ENCODE results near the gene ABCB10.
A peak's percentile ranks its signal among the peaks of the same experiment; 100 is the strongest.
"Not testable (repeated sequence)": the region's sequence is repeated elsewhere in the genome, so short reads cannot be mapped to it uniquely, and the experiment has no call there.

Gene ABCB10

DNA sequence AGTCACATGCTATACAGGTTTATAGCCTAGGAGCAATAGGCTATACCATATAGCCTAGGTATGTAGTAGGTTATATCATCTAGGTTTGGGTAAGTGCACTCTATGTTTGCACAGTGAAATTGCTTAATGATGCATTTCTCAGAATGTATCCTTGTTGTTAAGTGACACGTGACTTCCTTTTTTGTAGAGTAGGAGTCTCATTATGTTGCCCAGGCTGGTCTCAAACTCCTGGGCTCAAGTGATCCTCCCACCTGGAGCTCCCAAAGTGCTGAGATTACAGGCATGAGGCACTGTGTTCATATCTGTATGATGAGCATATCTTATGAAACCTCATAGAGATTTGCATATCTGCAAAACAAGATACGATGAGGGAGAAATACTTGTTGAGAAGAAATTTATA is 13.8 kb upstream of the ABCB10 start:
- no peak for DNase-seq (ENCODE audit: low spot score)

DNA sequence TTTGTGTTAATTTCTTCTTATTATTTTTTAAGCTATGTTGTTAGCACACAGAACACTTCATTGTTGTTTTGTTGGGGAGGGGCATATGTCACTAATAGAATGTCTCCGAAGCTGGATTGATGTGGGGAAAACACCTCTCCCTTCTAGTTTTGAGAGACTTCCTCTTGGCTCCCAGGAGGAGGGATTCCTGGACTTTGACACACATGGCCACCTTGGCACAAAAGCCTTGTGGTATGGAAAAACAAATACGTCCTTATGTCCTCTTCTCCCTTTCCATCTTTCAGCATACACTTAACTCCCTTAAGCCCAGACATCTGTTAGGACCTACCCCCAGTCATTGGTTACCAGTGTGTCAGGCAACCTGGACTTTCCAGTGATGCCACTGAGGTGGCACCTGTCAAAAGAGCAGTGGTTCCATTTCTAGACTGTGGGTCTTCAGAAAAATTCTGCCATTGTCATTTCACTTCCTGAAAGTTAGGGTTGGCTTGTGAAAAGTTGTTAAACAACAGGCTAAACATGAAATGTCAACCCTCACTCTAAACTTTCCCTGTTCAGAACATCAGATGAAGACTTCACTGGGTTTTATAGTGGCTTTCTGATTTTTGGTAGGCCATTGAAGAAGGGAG is 12.5 kb upstream of the ABCB10 start:
- DNase-seq (ENCODE audit: low spot score): no peak

DNA sequence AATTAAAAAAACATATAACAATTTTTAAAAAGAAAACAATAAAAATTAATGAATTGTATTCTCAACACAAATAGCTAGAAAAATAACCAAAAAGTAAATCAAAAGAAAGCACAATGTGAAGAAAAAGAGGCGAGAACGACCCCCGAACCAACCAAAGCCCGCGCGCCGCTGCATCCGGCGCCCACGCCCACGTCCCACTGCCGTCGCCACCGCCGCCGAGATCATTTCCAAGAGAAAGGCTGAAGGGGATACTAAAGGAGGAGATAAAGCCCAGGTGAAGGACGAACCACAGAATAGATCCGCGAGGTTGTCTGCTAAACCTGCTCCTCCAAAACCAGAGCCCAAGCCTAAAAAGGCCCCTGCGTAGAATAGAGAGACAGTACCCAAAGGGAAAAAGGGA is 11.8 kb upstream of the ABCB10 start:
- DNase-seq (ENCODE audit: low spot score): no peak

DNA sequence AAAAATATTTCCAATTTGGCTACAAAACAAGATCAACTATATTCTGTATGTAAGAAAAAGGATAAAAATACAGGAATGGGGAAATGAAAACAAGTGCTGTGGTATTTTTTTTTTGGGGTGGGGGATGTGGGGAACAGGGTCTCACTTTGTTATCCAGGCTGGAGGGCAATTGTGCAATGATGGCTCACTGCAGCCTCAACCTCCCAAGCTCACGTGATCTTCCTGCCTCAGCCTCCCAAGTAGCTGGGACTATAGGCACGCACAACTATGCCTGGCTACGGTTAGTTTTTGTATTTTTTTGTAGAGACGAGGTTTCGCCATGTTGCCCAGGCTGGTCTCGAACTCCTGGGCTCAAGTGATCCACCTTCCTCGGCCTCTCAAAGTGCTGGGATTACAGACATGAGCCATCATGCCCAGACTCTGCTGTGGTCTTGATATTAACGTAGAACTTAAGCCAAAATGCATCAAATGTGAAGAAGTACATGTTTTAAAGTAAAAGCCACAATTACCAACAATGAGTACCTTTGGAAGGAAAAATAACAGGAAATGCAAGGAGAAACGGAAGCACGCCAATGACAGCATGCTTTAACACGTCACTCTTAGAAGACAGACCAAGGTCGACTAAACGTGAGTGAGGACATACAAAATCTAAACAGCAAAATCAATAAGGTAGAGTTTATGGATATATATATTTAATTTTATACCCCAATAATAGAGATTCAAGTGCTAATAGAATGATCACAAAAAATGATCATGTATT is 8.8 kb upstream of the ABCB10 start:
- no peak for DNase-seq (ENCODE audit: low spot score)

DNA sequence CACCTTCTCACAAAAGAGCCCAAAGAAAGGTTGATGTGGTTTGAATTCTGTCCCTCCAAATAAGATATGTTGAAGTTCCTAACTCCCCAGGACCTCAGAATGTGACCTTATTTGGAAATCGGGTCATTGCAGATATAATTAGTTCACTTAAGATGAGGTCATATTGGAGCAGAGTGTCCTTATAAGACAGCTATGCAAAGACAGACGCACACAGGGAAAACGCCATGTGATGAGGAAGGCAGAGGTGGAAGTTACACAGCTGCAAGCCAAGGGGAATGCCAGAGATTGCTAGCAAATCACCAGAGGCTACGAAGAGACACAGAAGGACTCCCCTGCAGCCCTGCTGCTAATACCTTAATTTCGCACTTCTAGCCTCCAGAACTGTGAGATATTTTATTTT is 5.2 kb upstream of the ABCB10 start:
- DNase-seq (ENCODE audit: low spot score): no peak

DNA sequence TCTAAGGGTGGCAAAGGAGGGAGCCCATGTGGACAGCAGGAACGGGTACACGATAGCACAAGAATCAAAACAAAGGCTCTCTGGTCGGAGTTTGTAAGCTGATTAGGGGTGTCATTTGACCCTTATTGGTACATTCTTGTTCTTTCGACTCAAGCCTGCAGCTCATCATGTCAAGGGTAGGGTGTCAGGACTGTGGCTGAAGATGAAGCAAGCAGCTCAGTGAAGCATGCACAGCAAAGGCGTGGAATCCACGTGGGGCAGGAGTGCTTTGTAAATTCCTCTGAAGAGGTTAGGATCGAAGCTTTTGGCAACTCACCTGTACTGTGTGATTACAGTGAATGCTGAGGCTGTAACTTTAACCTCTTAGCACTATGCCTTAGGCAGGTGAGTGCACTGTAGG is 4.7 kb upstream of the ABCB10 start:
- no peak for DNase-seq (ENCODE audit: low spot score)

DNA sequence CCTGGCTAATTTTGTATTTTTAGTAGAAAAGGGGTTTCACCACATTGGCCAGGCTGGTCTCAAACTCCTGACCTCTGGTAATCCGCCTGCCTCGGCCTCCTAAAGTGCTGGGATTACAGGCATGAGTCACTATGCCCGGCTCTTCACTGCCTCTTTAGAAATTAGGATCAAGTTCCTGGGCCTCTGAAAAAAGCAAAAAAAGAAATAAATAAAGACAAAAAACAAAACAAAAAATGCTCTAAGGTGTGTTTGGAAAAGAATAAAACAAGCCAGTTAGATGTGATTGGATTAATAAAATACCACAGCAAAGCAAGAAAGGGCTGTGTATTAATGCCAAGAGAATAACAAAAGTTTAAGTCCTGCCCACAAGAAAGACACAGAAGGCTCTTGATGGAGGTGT is 4.2 kb upstream of the ABCB10 start:
- DNase-seq (ENCODE audit: low spot score): no peak

DNA sequence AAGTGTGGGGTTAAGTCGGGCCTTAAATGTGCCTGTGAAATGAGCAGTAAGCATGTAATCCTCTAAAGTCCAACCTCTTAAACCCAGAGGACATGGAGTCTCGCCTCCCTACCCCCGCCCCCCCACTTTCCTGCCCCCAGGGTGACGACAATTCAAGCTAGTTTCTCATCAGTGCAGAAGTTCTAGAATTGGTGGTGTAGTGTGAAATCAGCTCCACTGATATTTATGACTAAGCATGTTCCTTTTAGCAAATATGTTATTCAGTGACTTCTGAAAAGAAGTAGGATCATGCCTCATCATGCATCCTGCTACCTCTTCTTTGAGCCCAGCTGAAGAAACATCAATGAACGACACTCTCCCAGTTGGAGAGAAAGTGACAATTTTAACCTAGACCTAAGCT is 2.6 kb upstream of the ABCB10 start:
- DNase-seq (ENCODE audit: low spot score): no peak

DNA sequence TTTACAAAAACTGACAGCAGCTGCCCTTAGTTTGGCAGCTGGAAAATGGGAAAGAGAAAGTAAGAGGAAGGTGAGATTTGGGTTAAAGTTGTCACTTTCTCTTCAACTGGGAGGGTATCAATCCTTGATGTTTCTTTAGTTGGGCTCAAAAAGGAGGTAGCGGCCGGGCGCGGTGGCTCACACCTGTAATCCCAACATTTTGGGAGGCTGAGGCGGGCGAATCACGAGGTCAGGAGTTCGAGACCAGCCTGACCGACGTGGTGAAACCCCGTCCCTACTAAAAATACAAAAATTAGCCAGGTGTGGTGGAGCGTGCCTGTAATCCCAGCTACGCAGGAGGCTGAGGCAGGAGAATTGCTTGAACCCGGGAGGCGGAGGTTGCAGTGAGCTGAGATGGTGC is 1.6 kb upstream of the ABCB10 start:
- not testable (repeated sequence) for DNase-seq (ENCODE audit: low spot score)

DNA sequence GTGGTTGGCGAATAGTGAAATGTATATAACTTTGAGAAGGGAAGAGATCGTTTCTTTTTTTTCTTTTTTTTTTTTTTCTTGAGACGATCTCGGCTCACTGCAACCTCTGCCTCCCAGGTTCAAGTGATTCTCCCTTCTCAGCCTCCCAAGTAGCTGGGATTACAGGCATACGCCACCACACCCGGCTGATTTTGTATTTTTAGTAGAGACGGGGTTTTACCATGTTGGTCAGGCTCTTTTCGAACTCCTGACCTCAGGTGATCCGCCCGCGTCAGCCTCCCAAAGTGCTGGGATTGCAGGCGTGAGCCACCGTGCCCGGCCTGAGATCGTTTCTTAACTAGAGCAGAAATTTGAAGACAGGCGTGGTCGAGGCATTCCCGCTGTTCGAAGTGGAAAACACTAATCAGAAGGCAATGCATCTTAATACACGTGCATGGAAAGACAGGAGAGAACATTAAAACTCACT is 862 bp upstream of the ABCB10 start:
- not testable (repeated sequence) for DNase-seq (ENCODE audit: low spot score)

DNA sequence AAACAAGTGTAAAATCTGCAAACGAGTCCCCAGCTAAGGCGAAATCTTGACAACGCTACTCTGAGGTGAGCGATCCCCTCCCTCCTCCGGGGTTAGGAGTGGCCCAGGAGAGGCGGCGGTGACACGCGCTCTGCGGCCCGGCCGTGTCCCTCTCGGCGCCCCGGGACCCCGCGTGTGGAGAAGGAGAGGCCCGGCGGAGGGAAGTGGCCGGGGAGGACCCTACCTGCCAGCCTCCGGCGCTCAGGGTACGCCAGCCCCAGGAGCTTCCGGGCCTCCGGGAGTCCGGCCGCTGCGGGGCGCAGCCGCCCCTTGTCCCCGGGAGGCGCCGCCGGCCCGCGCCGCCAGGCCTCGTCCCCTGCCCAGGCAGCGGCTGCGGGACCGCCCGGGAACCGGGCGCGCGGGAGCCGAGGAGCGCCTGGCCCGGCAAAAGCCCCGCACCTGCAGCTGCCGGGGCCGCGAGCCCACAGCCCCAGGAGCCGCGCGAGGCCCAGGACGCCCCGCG is 543 bp downstream of the ABCB10 start:
- DNase-seq (ENCODE audit: low spot score): peak; percentile 68

DNA sequence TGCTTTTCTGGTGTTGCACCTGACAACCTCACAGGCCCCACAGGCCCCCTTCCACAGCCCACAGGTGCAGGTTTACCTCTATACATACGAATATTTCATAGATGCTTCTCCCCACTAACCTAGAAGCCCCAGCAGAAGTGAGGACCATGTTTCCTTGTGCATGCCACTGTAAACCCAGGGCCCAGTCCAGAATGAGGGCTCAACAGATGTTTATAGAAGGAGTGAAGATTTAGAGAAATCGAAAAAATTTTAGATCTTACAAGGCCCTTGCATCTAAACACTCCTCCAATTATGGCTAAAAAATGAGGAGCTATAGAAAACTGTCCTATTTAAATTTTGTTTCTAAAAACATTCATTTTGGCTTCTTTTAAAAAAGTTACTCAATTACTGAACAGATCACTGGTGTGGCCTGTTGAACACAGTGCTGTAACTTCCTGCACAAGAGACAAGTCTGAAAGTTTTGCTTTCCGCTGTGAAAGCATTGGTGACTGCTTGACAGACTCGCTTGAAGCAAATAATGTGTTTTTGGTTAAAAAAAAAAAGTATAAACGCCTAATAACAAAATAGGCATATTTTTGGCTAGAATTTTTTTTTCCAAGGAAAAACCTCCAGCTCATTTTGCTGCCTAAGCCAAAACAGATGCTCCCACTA is 1.2 kb downstream of the ABCB10 start:
- peak; percentile 21 for DNase-seq (ENCODE audit: low spot score)

DNA sequence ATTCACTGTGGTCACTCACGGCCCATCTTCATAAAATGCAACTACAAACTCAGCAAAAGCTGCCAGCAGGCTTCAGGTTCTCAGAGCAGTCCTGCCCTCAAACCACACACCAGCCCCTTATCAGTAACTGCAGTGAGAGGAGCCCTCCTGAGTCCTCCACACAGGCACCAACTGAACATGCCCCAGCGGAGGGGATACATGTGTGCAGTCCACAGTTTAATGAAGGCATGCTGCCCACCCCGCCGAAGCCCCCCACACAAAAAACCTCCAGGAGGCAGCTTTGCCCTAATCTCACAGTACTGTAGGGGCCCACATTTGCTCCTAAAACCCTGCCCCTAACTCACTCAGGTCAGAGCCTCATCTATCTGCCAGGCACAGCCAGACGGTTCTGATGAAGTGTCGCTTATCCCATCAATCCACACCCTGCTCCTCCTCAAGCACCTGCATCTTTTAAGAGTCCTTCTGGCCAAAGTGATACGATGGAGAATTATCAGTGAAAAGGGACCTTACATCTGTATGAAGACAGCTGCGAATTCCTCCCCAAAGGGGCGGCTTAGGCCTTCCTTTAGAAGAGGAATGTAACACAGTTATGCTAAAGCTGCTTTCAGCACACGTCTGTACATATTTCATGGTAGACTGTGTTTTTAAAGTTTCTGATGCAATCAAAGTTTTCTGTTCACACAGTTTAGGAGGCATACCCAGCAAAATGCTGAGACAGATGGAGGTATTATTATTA is 3.5 kb downstream of the ABCB10 start:
- DNase-seq (ENCODE audit: low spot score): no peak

DNA sequence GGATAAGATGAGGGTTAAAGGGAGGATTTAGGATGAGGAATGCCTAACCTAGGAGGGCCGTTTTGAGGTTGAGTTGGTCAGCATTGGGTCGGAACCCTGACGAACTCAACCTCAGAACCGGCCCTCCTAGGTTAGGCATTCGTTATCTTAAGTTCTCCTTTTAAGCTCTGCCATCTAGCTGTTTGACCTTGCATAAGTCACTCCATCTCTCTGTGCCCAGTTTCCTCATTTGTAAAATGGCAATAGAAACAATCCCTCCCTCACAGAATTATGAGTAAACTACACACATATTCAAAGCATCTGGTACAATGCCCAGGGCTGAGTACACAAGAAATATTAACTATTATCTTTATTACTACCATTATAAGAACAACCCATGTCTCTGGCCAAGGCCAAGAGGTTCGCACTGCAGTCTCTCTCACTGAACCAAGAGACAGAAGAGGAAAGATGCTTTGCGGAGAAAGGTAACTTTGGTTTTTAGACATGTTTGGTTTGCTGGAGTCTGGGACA is 4.8 kb downstream of the ABCB10 start:
- DNase-seq (ENCODE audit: low spot score): no peak

DNA sequence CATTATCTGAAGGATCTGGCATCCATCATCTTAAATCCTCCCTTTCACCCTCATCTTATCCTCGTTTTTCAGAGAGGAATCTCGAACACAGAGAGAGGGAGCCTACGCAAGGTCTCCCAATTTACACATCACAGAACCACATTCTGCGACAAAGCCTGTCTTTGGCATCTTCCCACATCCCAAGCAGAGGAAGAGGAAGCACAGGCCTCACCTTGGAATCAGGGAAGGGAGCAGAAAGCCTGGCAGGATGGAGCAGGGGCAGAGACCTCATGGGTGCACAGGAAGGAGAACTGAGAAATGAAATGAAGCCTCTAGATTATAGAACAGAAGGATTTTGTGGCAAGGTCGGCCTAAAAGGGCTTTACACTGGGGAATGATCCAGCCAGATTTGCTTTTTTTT is 5.8 kb downstream of the ABCB10 start:
- no peak for DNase-seq (ENCODE audit: low spot score)

DNA sequence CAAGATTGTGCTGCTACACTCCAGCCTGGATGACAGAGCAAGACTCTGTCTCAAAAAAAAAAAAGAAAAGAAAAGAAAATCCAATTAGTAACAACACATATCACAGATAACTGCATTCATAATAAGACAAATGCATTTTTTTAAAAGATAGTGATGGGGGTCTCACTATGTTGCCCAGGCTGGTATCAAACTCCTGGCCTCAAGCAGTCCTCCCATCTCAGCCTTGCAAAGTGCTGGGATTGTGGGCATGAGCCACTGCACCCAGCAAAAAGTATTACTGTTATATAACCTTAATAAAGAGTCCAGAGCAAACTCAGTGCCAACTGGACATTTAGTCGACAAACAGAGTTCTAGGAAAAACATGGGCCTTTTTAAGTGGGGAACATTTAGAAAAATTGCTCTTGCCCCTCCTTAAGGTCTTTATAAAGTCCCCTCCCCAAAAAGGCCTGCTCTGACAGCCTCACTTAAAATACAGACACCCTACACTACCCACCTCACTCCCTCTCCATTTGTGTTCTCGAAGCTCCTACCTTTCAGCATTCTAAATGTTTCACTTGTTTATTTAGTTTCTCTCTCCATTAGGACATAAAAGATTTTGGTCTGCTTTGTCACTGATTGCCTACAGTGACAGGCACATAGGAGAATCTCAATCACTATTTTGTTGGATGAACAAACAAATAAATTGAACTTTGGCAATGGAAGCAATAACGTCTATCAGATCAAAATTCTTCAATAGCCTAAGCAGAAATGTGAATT is 7.5 kb downstream of the ABCB10 start:
- DNase-seq (ENCODE audit: low spot score): no peak

DNA sequence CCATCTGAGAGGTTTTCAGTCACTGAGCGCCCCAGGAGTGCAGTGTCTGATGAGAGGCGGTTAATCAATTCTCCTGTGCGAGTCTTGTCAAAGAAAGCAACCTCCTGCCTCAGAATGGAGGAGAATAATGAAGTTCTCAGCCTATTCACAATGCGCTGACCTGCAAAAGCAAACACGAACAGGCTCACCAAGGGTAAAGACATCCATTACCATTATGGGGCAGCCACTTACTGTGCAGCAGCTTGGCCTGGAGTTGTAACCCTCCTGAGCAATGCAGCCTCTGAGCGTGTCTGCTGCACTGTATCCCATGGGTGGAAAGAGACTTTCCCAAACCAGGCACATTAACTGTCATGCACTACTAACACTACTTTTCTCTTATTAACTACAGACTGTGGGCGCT is 11.0 kb downstream of the ABCB10 start:
- DNase-seq (ENCODE audit: low spot score): no peak

DNA sequence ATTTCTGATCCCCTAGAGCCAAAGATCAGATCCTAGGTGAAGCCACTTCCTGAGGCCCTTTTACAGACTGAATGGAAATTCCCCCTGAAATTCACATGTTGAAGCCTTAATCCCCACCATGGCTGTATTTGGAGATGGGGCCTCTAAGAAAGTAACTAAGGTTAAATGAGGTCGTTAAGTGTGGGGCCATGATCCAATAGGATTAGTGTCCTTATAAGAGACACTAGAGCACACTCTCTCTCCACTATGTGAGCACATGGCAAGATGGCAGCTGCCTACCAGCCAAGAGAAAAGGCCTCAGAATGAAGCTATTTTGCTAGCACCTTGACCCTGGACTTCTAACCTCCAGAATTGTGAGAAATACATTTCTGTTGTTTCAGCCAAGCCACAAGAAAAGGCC is 13.9 kb downstream of the ABCB10 start:
- DNase-seq (ENCODE audit: low spot score): no peak

DNA sequence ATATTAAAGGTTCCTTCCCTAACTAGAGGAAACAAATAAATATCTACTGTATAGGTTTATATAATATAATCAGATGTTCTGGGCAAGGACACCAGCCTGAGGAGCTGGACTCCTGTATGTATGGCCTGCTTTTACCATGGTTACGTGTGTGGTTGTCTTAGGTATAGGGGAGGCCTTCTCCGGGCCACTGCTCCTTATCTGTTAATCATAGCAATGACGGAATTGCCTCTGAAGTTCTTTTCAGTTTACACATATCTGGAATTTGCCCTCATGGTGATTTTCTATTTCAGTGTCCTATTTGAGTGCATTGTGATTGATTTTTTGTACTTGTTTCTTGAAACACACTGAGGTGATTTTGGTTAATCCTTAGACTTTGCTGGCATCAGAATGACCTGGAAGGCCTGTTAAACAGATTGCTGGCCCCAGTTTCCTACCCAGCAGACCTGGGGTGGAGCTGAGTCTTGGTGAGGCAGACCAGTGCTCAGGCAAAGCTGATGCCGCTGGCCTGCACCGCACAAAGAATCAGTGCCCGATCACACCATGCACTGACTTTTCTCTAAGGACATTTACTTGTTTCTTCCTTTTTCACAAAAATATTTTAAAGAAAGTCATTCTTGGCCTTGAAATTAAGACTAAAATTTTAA is 18.5 kb downstream of the ABCB10 start:
- DNase-seq (ENCODE audit: low spot score): no peak

DNA sequence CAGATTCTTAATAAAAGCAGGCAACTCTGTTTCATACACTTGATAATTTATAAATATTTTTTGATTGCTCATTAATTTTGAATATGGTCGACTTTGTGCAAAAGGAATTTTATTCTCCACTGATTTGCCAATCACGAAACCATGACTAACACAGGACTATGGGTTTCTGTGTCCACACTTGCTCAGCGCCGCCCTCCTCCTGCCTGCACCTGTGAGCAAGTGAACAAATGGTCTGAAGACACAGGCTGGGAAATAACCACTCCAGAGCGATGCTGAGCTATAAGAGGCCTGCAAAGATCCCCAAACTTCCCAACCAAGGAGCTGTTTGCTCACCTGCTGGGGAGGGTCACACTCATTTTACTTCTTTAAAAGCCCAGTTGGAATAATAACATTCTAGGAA is 19.6 kb downstream of the ABCB10 start:
- no peak for DNase-seq (ENCODE audit: low spot score)

DNA sequence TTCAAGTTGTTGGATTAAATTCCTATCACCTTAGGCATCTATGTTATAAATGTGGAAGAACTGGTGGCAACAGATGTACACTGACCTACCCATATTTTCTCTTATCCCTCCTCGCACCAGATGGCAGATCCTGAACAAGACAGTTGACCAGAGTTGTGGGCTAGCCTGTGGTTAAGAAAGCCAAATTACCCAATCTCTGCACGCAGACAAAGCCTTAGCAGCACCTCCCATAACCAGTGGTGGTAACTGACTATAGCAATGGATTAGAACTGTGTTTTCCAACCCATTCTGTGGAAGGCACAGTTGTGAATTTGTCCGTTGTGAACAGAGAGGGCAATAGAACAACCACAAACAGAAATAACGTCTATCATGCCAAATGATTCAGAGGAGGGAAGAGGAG is 20.6 kb downstream of the ABCB10 start:
- DNase-seq (ENCODE audit: low spot score): no peak
